ENCODE measurements around the gene GPX7.
A peak's percentile ranks its signal among the peaks of the same experiment; 100 is the strongest.

GPX7 gene

DNA sequence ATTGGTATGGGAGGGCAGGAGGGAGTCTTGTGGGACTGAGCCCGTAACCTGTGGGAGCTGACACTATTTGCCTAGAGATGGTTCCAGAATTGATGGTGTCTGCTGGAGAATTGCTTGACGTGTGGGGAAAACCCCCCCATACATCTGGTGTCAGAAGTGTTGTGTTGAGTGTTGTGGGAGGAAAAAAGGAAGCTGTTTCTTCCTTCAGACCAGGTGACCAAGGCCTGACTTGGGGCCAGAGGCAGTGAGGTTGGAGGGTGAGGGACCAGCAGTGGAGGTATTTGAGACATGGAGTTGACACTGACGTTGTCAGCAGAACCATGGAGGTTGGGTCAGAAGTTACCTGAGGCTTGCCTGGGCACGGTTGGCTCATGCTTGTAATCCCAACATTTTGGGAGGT lies 39.1 kb downstream of the GPX7 start:
- H3K4me2 ChIP-seq (ENCODE audit: low read length) = no peak overlapping the region
- H2BK12ac ChIP-seq (ENCODE audit: low read length) = no peak overlapping the region
- no peak overlapping the region for H2BK5ac ChIP-seq (ENCODE audit: low read depth, low read length, poor library complexity)
- H2AFZ ChIP-seq (ENCODE audit: insufficient read depth, low read length, poor library complexity) = no peak overlapping the region
- no CpG with 5 or more reads among the region's 4 CpGs for WGBS (ENCODE audit: extremely low coverage, insufficient coverage, insufficient read length)
- no peak overlapping the region for H3K23ac ChIP-seq (ENCODE audit: low read length)
- H3K79me1 ChIP-seq (ENCODE audit: low read length) = no peaks in the 10 kb centered on the region
- no peak overlapping the region for H3K14ac ChIP-seq (ENCODE audit: low read length)
- peaks cover 11 to 14% of the 10 kb centered on the region in 2 experiments for H3K4me1 ChIP-seq (ENCODE audit: control insufficient read depth in 1 of 2, insufficient read depth in 2 of 2, low read length in 2 of 2)
- no peak overlapping the region for H4K12ac ChIP-seq (ENCODE audit: low read depth, low read length)
- no peak overlapping the region for H2BK120ac ChIP-seq (ENCODE audit: insufficient read depth, low read length, poor library complexity)
- no peak overlapping the region for H2AK5ac ChIP-seq (ENCODE audit: low read length)
- no peak overlapping the region for H3K4me3 ChIP-seq (ENCODE audit: low read depth, low read length)
- no peak overlapping the region for H4K8ac ChIP-seq (ENCODE audit: low read depth, low read length)
- H3K27ac ChIP-seq (ENCODE audit: low read depth, low read length) = no peak overlapping the region
- H3K9me3 ChIP-seq (ENCODE audit: insufficient read depth, low read depth, low read length) = no peaks in the 10 kb centered on the region
- no peak for DNase-seq
- H3K79me2 ChIP-seq (ENCODE audit: control insufficient read depth, insufficient read depth, low read length, poor library complexity) = no peaks in the 10 kb centered on the region
- no peak overlapping the region for H4K91ac ChIP-seq (ENCODE audit: low read depth, low read length)
- H3K4ac ChIP-seq (ENCODE audit: low read depth, low read length) = no peak overlapping the region
- no peaks in the 10 kb centered on the region for H3K27me3 ChIP-seq (ENCODE audit: insufficient read depth, low read length)
- H3K9ac ChIP-seq (ENCODE audit: low read length) = no peak overlapping the region
- H3K36me3 ChIP-seq (ENCODE audit: control insufficient read depth in 1 of 2, insufficient read depth in 2 of 2, low read length in 2 of 2) = no peaks in the 10 kb centered on the region
- H3K18ac ChIP-seq (ENCODE audit: low read length) = no peak overlapping the region

- WGBS (ENCODE audit: extremely low coverage, insufficient coverage, insufficient read length) = no CpG with 5 or more reads among the region's 6 CpGs
- Histone ChIP-seq H3K79me2 (ENCODE audit: control insufficient read depth, insufficient read depth, low read length, poor library complexity) (no peaks in the 10 kb centered on the region), H3K27ac (ENCODE audit: low read depth, low read length) (no peak overlapping the region), H3K18ac (ENCODE audit: low read length) (no peak overlapping the region), H3K9ac (ENCODE audit: low read length) (no peak overlapping the region), H3K4me1 (ENCODE audit: control insufficient read depth in 1 of 2, insufficient read depth in 2 of 2, low read length in 2 of 2) (peaks cover 0 to 2% of the 10 kb centered on the region in 2 experiments), H3K4ac (ENCODE audit: low read depth, low read length) (no peak overlapping the region), H3K4me3 (ENCODE audit: low read depth, low read length) (no peak overlapping the region), H3K9me3 (ENCODE audit: insufficient read depth, low read depth, low read length) (no peaks in the 10 kb centered on the region), H3K14ac (ENCODE audit: low read length) (no peak overlapping the region), H2BK12ac (ENCODE audit: low read length) (no peak overlapping the region), H4K8ac (ENCODE audit: low read depth, low read length) (no peak overlapping the region), H2BK5ac (ENCODE audit: low read depth, low read length, poor library complexity) (no peak overlapping the region), H2BK120ac (ENCODE audit: insufficient read depth, low read length, poor library complexity) (no peak overlapping the region), H3K23ac (ENCODE audit: low read length) (no peak overlapping the region), H3K36me3 (ENCODE audit: control insufficient read depth in 1 of 2, insufficient read depth in 2 of 2, low read length in 2 of 2) (no peaks in the 10 kb centered on the region), H2AFZ (ENCODE audit: insufficient read depth, low read length, poor library complexity) (no peak overlapping the region), H3K4me2 (ENCODE audit: low read length) (no peak overlapping the region), H3K79me1 (ENCODE audit: low read length) (no peaks in the 10 kb centered on the region), H4K12ac (ENCODE audit: low read depth, low read length) (no peak overlapping the region), H2AK5ac (ENCODE audit: low read length) (no peak overlapping the region), H4K91ac (ENCODE audit: low read depth, low read length) (no peak overlapping the region), H3K27me3 (ENCODE audit: insufficient read depth, low read length) (no peaks in the 10 kb centered on the region)
- peak; percentile 12 to 60 for DNase-seq
Observed at GRCh38 chr1:52645261-52645660, 43.1 kb downstream of the GPX7 start.

GRCh38 chr1:52651904-52652303 lies 49.7 kb downstream of the GPX7 start:
- H4K91ac ChIP-seq (ENCODE audit: low read depth, low read length) = no peak overlapping the region

GRCh38 chr1:52653207-52653849 lies 51.2 kb downstream of the GPX7 start:
- Histone ChIP-seq H3K9me3 (ENCODE audit: insufficient read depth, low read depth, low read length) (no peaks in the 10 kb centered on the region), H3K79me1 (ENCODE audit: low read length) (no peaks in the 10 kb centered on the region), H3K27me3 (ENCODE audit: insufficient read depth, low read length) (no peaks in the 10 kb centered on the region), H3K27ac (ENCODE audit: low read depth, low read length) (no peak overlapping the region), H3K4me3 (ENCODE audit: low read depth, low read length) (no peak overlapping the region), H4K8ac (ENCODE audit: low read depth, low read length) (no peak overlapping the region), H2BK120ac (ENCODE audit: insufficient read depth, low read length, poor library complexity) (no peak overlapping the region), H3K9ac (ENCODE audit: low read length) (no peak overlapping the region), H2AFZ (ENCODE audit: insufficient read depth, low read length, poor library complexity) (no peak overlapping the region), H3K18ac (ENCODE audit: low read length) (no peak overlapping the region), H4K91ac (ENCODE audit: low read depth, low read length) (peak overlapping the region; percentile 5), H2BK12ac (ENCODE audit: low read length) (no peak overlapping the region), H3K4me1 (ENCODE audit: control insufficient read depth in 1 of 2, insufficient read depth in 2 of 2, low read length in 2 of 2) (peaks cover 0 to 2% of the 10 kb centered on the region in 2 experiments), H3K4ac (ENCODE audit: low read depth, low read length) (no peak overlapping the region), H3K79me2 (ENCODE audit: control insufficient read depth, insufficient read depth, low read length, poor library complexity) (no peaks in the 10 kb centered on the region), H3K36me3 (ENCODE audit: control insufficient read depth in 1 of 2, insufficient read depth in 2 of 2, low read length in 2 of 2) (no peaks in the 10 kb centered on the region), H4K12ac (ENCODE audit: low read depth, low read length) (no peak overlapping the region), H2BK5ac (ENCODE audit: low read depth, low read length, poor library complexity) (no peak overlapping the region), H3K4me2 (ENCODE audit: low read length) (no peak overlapping the region), H3K14ac (ENCODE audit: low read length) (no peak overlapping the region), H2AK5ac (ENCODE audit: low read length) (no peak overlapping the region), H3K23ac (ENCODE audit: low read length) (no peak overlapping the region)
- no CpG with 5 or more reads among the region's 5 CpGs for WGBS (ENCODE audit: extremely low coverage, insufficient coverage, insufficient read length)
- DNase-seq = no peak

More at GRCh38 chr1:52651904-52652303, 49.7 kb downstream of the GPX7 start:
- no peak overlapping the region for H2AK5ac ChIP-seq (ENCODE audit: low read length)
- no peaks in the 10 kb centered on the region for H3K79me1 ChIP-seq (ENCODE audit: low read length)
- H3K36me3 ChIP-seq (ENCODE audit: control insufficient read depth in 1 of 2, insufficient read depth in 2 of 2, low read length in 2 of 2) = no peaks in the 10 kb centered on the region
- H4K8ac ChIP-seq (ENCODE audit: low read depth, low read length) = no peak overlapping the region
- no peak overlapping the region for H4K12ac ChIP-seq (ENCODE audit: low read depth, low read length)
- H3K14ac ChIP-seq (ENCODE audit: low read length) = no peak overlapping the region
- no peak overlapping the region for H2BK120ac ChIP-seq (ENCODE audit: insufficient read depth, low read length, poor library complexity)
- H3K27me3 ChIP-seq (ENCODE audit: insufficient read depth, low read length) = no peaks in the 10 kb centered on the region
- H3K23ac ChIP-seq (ENCODE audit: low read length) = no peak overlapping the region
- no peak overlapping the region for H2AFZ ChIP-seq (ENCODE audit: insufficient read depth, low read length, poor library complexity)
- no peak for DNase-seq
- H3K9me3 ChIP-seq (ENCODE audit: insufficient read depth, low read depth, low read length) = no peaks in the 10 kb centered on the region
- H3K79me2 ChIP-seq (ENCODE audit: control insufficient read depth, insufficient read depth, low read length, poor library complexity) = no peaks in the 10 kb centered on the region
- no peak overlapping the region for H2BK12ac ChIP-seq (ENCODE audit: low read length)
- no peak overlapping the region for H3K27ac ChIP-seq (ENCODE audit: low read depth, low read length)
- no peak overlapping the region for H3K18ac ChIP-seq (ENCODE audit: low read length)
- no peak overlapping the region for H2BK5ac ChIP-seq (ENCODE audit: low read depth, low read length, poor library complexity)
- peaks cover 0 to 2% of the 10 kb centered on the region in 2 experiments for H3K4me1 ChIP-seq (ENCODE audit: control insufficient read depth in 1 of 2, insufficient read depth in 2 of 2, low read length in 2 of 2)
- H3K9ac ChIP-seq (ENCODE audit: low read length) = no peak overlapping the region
- no peak overlapping the region for H3K4ac ChIP-seq (ENCODE audit: low read depth, low read length)
- no peak overlapping the region for H3K4me2 ChIP-seq (ENCODE audit: low read length)
- no CpG with 5 or more reads among the region's 1 CpG for WGBS (ENCODE audit: extremely low coverage, insufficient coverage, insufficient read length)
- no peak overlapping the region for H3K4me3 ChIP-seq (ENCODE audit: low read depth, low read length)

Data from trophoblast cell (in vitro differentiated cells and primary cell).